Limb (tissue), 2 donors: ENCODE data around the gene PROM1.

Experiments used
- DNase-seq, 2 donors: peaks; one replicate each; pipeline ENCODE4 v3.0.0-alpha.2; 2016; ENCODE audit errors: extremely low spot score in 2 of 2

The PROM1 gene

GRCh38 chr4:16110661-16111290 is 27.0 kb upstream of the PROM1 start:
- DNase-seq, result no peak

GRCh38 chr4:16110199-16110598 is 26.4 kb upstream of the PROM1 start:
- no peak for DNase-seq

DNA sequence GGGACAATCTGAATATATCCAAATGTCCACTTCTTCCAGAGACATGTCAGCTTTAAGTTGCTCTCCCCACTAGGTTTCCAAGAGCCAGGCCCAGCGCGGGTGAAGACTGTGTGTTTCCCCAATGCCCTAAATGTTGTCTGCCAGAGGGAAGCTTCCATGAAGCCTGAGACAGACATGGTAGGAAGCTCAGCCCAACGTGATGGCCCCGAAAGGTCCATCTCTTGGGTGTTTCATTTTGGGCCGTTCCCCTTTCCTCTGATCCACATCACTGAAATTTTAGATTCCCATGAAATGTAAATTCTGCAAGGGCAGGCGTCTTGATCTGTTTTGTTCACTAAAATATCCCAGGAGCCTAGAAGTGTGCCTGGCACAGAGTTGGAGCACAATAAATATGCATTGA is 25.4 kb upstream of the PROM1 start:
- DNase-seq, result no peak

GRCh38 chr4:16106956-16107355 is 23.1 kb upstream of the PROM1 start:
- no peak for DNase-seq

DNA sequence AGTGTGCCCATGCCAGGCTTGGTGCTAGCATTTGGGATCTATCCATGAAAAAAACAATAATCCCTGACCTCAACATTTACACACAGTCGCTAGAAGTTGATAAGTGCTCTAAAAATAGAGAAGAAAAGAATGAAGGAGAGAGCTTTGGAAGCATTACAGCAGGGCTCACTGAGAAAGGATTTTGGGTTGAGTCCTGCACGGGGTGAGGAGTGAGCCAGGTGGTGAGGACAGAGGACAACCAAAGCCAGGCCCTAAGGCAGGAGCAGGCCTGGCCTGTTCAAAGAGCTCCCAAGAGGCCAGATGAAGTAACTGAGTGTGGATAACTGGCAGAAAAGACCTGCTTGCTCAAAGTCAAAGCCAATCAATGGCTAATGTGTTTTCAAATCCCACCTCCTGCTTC is 20.7 kb upstream of the PROM1 start:
- DNase-seq, result no peak

- DNase-seq, result no peak
Observed at GRCh38 chr4:16102356-16102755, 18.5 kb upstream of the PROM1 start.

- no peak for DNase-seq
Observed at GRCh38 chr4:16100833-16101232, 17.0 kb upstream of the PROM1 start.

GRCh38 chr4:16092682-16093319 is 9.0 kb upstream of the PROM1 start:
- DNase-seq, result no peak

DNA sequence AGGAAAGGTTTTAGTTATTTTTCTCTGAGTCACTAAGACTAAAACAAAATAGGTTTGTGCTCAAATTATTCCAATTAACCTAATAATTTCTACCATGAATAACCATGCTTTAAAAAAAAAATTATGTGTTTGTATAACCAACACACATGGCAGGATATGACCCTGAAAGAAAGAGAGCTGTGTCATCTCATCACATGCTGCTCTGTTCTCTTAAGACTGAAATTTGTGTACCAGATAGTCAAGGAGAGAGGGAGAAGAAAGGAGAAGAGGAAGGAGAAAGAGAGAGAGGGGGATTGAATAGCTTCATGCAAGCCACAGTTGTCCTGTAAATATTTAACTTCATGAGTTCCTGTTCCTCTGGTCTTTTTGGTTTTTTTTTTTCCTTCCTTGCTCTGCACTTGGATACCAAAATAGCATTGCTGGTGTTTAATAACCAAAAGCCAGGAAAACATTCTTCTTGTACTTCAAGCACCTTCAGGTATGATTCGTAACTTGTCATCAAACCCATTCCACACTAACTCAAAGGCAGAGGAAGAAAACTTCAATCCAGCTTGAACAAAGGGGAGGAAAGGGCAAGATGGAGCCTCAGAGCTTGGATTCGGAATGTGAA is 6.4 kb upstream of the PROM1 start:
- no peak for DNase-seq

DNA sequence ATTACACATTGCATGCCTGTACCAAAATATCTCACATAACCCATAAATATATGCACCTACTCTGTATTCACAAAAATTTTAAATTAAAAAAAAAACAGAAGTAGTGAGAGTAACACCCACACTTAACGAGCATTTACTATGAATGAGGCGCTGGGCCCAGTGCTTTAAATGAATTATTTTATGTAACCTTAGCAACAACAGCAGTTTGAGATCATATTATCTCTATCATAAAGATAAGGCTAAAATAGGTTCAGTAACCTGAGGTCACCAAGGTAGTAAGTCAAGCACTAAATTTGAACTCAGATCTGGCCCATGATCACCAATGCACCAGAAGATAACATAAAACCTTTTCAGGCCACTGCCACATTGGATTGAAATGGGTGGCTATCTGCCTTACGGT is 5.3 kb upstream of the PROM1 start:
- DNase-seq, result no peak

GRCh38 chr4:16088601-16089000 is 4.8 kb upstream of the PROM1 start:
- DNase-seq, result no peak

DNA sequence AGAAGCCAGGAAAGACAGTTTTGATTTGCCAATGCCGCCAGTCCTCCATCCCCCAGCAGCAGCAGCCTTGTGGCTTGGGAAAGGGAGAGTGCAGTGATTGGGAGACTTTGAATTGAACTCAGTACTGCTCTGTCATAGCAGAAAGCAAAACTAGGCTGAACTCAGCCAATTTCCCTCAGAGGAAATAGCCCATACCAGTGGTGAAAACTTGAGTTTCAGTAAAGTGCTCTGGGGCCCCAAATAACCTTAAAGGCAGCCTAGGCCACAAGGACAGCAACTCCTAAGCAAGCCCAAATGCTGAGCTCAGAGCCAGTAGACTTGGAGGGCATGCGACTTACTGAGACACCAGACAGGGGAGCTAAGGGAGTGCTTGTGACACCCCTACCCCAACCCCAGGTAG is 2.0 kb upstream of the PROM1 start:
- DNase-seq, result no peak

GRCh38 chr4:16082426-16083240 is 1.2 kb downstream of the PROM1 start:
- DNase-seq, result peak; percentile 67 to 84

- no peak for DNase-seq
Observed at GRCh38 chr4:16082041-16082425, 1.8 kb downstream of the PROM1 start.

DNA sequence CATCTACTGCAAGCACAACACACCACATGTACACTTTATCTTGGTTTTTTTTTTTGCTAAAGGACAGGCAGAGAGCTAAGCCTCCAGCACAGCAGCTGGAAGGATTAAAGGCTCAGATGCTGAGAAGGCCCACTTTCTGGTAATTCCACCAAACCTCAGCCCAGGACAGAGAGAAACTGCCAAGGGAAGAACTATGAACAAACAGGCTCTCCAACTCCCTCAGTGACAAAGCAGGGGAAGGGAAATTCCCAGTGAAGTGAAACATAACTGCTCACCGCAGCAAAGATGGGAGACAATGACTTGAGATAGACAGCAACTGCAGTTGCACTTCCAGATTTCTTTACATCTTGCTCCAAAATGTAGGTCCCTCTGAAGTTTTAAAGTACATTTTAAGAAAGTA is 4.8 kb downstream of the PROM1 start:
- DNase-seq, result no peak

DNA sequence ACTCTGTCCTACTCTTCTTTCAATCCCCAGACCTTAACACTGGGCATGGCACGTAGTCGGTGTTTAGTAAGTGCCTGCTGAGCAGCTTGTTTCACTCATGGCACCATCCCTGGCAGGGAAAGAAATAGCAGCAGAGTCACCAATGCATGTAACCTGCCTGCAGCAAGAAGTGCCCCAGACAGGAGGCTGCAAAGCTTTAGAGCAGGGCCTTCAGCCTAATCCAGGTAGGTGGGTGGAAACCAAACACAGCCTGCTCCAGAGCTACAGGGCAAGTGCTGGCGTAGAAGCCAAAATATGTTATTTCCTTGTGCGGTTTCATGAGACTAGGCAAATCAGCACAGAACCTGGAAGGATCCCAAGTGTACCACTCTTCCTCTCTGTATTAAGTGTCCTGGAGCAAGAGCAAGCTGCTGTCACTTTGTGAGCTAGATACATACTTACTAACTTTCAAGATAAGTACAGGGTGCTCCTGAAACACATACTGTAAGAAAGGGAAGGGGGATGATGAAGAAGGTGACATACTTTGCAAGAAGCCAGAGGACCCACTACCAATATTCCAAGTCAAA is 5.5 kb downstream of the PROM1 start:
- no peak for DNase-seq

- DNase-seq, result no peak
Observed at GRCh38 chr4:16077786-16078185, 6.0 kb downstream of the PROM1 start.

- no peak for DNase-seq
Observed at GRCh38 chr4:16075975-16076757, 7.7 kb downstream of the PROM1 start.

GRCh38 chr4:16075061-16075460 is 8.8 kb downstream of the PROM1 start:
- no peak for DNase-seq

- DNase-seq, result no peak
Observed at GRCh38 chr4:16072168-16072567, 11.7 kb downstream of the PROM1 start.

DNA sequence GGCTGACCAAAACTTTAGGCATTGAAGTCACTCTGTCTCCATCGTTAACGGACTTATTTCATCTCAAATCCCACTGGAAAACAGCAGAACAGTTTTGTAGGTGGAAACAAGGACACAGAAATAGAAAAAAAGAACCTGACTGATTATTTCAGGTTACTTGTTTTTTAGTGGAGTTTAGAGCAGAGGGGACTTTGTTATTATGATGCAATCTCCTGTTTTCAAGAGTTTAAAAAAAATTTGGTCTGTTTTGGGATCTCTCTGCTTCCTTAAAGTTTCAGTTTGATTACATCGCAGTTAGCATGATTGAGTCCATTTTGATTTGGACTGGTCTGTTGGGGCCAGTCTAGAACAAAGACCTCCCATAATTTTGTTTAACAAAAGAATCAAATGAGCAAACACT is 13.6 kb downstream of the PROM1 start:
- DNase-seq, result no peak
